ENCODE data around the gene UPF3A. TPM values are rescaled to one million over a fixed set of nuclear protein-coding genes. Genes with fewer than 3 reads are reported as not detected.

Gene UPF3A
- polyA plus RNA-seq, 2 of the 4 experiments (the other 2 are of a cell fraction): 51.0 to 62.6 TPM

DNA sequence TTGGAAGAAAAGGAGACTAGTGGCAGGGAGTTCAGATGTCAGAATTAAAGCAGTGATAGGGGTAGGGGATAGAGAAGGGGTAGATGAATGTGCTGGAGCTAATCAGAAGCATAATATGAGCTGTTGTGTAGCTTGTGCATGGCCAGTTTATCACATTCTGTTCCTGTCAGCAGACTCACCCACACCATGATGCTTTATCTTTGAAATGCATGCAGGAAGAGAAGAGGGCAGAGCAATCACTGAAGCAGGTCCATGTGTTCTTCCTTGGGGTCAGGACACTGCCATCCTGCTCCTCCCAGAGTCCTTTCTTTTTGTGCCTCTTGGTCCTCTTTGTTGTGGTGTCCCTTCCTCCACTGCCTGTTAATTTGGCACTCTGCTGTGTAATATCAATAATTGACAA lies 38.7 kb downstream of the UPF3A start:
- FAIRE-seq (no peak), ATAC-seq (no peak), DNase-seq (ENCODE audit: low read depth in 1 of 2, low spot score in 1 of 2) (no peak)
- H3K9me3 ChIP-seq: no peaks in the 10 kb centered on the region
- H3K4me3 ChIP-seq: no peak overlapping the region
- ChIA-PET CTCF (no interaction called here), POLR2A (no interaction called here)
- no peak for TF ChIP-seq MYC (IDR thresholded peaks at IDR 0.05; ENCODE audit: borderline replicate concordance, low read length)
- no peak for TF ChIP-seq PHF8 (IDR thresholded peaks at IDR 0.05; ENCODE audit: borderline replicate concordance, low read depth)
- TF ChIP-seq, protein P1, sequence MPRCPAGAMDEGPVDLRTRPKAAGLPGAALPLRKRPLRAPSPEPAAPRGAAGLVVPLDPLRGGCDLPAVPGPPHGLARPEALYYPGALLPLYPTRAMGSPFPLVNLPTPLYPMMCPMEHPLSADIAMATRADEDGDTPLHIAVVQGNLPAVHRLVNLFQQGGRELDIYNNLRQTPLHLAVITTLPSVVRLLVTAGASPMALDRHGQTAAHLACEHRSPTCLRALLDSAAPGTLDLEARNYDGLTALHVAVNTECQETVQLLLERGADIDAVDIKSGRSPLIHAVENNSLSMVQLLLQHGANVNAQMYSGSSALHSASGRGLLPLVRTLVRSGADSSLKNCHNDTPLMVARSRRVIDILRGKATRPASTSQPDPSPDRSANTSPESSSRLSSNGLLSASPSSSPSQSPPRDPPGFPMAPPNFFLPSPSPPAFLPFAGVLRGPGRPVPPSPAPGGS (IDR thresholded peaks at IDR 0.05): no peak
- TF ChIP-seq FOXS1 (CRISPR knock-in tag; IDR thresholded peaks at IDR 0.05): no peak
- TF ChIP-seq KDM5A (IDR thresholded peaks at IDR 0.05): no peak
- no peak for TF ChIP-seq BHLHE40 (IDR thresholded peaks at IDR 0.05; ENCODE audit: low read depth, low read length)
- TF ChIP-seq, protein P2, sequence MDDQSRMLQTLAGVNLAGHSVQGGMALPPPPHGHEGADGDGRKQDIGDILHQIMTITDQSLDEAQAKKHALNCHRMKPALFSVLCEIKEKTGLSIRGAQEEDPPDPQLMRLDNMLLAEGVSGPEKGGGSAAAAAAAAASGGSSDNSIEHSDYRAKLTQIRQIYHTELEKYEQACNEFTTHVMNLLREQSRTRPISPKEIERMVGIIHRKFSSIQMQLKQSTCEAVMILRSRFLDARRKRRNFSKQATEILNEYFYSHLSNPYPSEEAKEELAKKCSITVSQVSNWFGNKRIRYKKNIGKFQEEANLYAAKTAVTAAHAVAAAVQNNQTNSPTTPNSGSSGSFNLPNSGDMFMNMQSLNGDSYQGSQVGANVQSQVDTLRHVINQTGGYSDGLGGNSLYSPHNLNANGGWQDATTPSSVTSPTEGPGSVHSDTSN (IDR thresholded peaks at IDR 0.05): no peak
- no peak for TF ChIP-seq EP300 (IDR thresholded peaks at IDR 0.05)
- TF ChIP-seq GATA3 (IDR thresholded peaks at IDR 0.05; ENCODE audit: borderline replicate concordance): no peak
- no peak for TF ChIP-seq RCOR1 (IDR thresholded peaks at IDR 0.05; ENCODE audit: low read depth, low read length)
- TF ChIP-seq, protein P3, sequence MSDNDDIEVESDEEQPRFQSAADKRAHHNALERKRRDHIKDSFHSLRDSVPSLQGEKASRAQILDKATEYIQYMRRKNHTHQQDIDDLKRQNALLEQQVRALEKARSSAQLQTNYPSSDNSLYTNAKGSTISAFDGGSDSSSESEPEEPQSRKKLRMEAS (IDR thresholded peaks at IDR 0.05): no peak
- no peak for TF ChIP-seq RNF2 (IDR thresholded peaks at IDR 0.05; ENCODE audit: borderline replicate concordance, low read depth)
- TF ChIP-seq, protein P4, sequence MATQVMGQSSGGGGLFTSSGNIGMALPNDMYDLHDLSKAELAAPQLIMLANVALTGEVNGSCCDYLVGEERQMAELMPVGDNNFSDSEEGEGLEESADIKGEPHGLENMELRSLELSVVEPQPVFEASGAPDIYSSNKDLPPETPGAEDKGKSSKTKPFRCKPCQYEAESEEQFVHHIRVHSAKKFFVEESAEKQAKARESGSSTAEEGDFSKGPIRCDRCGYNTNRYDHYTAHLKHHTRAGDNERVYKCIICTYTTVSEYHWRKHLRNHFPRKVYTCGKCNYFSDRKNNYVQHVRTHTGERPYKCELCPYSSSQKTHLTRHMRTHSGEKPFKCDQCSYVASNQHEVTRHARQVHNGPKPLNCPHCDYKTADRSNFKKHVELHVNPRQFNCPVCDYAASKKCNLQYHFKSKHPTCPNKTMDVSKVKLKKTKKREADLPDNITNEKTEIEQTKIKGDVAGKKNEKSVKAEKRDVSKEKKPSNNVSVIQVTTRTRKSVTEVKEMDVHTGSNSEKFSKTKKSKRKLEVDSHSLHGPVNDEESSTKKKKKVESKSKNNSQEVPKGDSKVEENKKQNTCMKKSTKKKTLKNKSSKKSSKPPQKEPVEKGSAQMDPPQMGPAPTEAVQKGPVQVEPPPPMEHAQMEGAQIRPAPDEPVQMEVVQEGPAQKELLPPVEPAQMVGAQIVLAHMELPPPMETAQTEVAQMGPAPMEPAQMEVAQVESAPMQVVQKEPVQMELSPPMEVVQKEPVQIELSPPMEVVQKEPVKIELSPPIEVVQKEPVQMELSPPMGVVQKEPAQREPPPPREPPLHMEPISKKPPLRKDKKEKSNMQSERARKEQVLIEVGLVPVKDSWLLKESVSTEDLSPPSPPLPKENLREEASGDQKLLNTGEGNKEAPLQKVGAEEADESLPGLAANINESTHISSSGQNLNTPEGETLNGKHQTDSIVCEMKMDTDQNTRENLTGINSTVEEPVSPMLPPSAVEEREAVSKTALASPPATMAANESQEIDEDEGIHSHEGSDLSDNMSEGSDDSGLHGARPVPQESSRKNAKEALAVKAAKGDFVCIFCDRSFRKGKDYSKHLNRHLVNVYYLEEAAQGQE (IDR thresholded peaks at IDR 0.05): no peak
- H3K4me2 ChIP-seq: no peak overlapping the region
- peaks cover 11% of the 10 kb centered on the region; the same call in 2 of the 3 replicates for H3K4me1 ChIP-seq
- H3K27ac ChIP-seq: no peak overlapping the region

DNA sequence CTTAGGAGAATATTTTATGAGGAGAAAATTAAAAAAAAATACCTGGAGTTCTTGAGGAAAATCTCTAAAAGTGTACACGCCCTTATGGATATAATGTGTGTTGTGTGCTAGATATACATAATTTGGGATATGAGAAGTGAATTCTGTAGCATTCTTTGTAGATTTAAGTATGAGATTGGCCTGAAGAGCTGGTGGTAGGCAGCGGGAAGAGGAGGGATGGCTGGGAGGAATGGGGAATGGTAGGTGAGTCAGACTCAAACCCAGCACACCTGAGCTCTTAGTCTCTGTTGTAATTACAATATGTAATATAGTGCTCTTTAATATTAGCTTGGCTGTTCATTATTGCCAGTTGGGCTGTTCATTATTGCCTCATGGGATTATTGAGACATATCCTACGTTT lies 39.9 kb downstream of the UPF3A start:
- Histone ChIP-seq H3K4me2 (no peak overlapping the region), H3K9me3 (no peaks in the 10 kb centered on the region), H3K27ac (no peak overlapping the region), H3K4me3 (no peak overlapping the region), H3K4me1 (peaks cover 2% of the 10 kb centered on the region; the same call in 1 of the 3 replicates)
- FAIRE-seq: no peak
- ChIA-PET POLR2A (no interaction called here), CTCF (interaction anchor here (0.7 kb wide), 1 partner anchor 281 kb away, joined by 3 read pairs; no protein-coding TSS in a partner anchor)
- TF ChIP-seq MAZ (IDR thresholded peaks at IDR 0.05; ENCODE audit: borderline replicate concordance, low read depth, low read length): no peak
- no peak for TF ChIP-seq HOXB5 (CRISPR knock-in tag; IDR thresholded peaks at IDR 0.05)
- TF ChIP-seq RARB (CRISPR knock-in tag; IDR thresholded peaks at IDR 0.05): no peak
- TF ChIP-seq, protein P5, sequence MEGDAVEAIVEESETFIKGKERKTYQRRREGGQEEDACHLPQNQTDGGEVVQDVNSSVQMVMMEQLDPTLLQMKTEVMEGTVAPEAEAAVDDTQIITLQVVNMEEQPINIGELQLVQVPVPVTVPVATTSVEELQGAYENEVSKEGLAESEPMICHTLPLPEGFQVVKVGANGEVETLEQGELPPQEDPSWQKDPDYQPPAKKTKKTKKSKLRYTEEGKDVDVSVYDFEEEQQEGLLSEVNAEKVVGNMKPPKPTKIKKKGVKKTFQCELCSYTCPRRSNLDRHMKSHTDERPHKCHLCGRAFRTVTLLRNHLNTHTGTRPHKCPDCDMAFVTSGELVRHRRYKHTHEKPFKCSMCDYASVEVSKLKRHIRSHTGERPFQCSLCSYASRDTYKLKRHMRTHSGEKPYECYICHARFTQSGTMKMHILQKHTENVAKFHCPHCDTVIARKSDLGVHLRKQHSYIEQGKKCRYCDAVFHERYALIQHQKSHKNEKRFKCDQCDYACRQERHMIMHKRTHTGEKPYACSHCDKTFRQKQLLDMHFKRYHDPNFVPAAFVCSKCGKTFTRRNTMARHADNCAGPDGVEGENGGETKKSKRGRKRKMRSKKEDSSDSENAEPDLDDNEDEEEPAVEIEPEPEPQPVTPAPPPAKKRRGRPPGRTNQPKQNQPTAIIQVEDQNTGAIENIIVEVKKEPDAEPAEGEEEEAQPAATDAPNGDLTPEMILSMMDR (IDR thresholded peaks at IDR 0.05): no peak
- ATAC-seq: no peak
- 90% methylated on average over 3 of the region's 3 CpGs for WGBS (ENCODE audit: missing lambda C conversion rate)
- DNase-seq (ENCODE audit: low read depth in 1 of 2, low spot score in 1 of 2): no peak

Measured in A549 (cell line).